ENCODE results near the gene ACAD11. TPM values are rescaled to one million over a fixed set of nuclear protein-coding genes. Genes with fewer than 3 reads are reported as not detected.
A peak's percentile ranks its signal among the peaks of the same experiment; 100 is the strongest.

ACAD11 gene, protein sequence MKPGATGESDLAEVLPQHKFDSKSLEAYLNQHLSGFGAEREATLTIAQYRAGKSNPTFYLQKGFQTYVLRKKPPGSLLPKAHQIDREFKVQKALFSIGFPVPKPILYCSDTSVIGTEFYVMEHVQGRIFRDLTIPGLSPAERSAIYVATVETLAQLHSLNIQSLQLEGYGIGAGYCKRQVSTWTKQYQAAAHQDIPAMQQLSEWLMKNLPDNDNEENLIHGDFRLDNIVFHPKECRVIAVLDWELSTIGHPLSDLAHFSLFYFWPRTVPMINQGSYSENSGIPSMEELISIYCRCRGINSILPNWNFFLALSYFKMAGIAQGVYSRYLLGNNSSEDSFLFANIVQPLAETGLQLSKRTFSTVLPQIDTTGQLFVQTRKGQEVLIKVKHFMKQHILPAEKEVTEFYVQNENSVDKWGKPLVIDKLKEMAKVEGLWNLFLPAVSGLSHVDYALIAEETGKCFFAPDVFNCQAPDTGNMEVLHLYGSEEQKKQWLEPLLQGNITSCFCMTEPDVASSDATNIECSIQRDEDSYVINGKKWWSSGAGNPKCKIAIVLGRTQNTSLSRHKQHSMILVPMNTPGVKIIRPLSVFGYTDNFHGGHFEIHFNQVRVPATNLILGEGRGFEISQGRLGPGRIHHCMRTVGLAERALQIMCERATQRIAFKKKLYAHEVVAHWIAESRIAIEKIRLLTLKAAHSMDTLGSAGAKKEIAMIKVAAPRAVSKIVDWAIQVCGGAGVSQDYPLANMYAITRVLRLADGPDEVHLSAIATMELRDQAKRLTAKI
- 10.2 TPM for total RNA-seq
- polyA plus RNA-seq, result 26.2 TPM
- long read RNA-seq, donor 1, result 0 reads
- long read RNA-seq, donor 2, partial matches to known transcripts, result 0 of 1 reads
- long read RNA-seq, donor 2, other reads (novel, unspliced or antisense), result 0 of 1 reads
- long read RNA-seq, donor 3, partial matches to known transcripts, result 0 of 3 reads
- long read RNA-seq, donor 3, other reads (novel, unspliced or antisense), result 0 of 3 reads
- long read RNA-seq, donor 4, partial matches to known transcripts, result 0 of 3 reads
- long read RNA-seq, donor 4, other reads (novel, unspliced or antisense), result 0 of 3 reads
- long read RNA-seq, donor 5, partial matches to known transcripts, result 7 of 8 reads
- long read RNA-seq, donor 5, other reads (novel, unspliced or antisense), result 0 of 8 reads
- long read RNA-seq, donor 6, full-length matches to known transcripts, result 2 of 2 reads
- long read RNA-seq, donor 6, partial matches to known transcripts, result 0 of 2 reads
- long read RNA-seq, donor 6, other reads (novel, unspliced or antisense), result 0 of 2 reads
- long read RNA-seq, donor 7, partial matches to known transcripts, result 0 of 3 reads
- long read RNA-seq, donor 7, other reads (novel, unspliced or antisense), result 0 of 3 reads
- long read RNA-seq, donor 8, result 0 reads
- long read RNA-seq, donor 9, full-length matches to known transcripts, result 1 of 1 reads
- long read RNA-seq, donor 9, partial matches to known transcripts, result 0 of 1 reads
- long read RNA-seq, donor 9, other reads (novel, unspliced or antisense), result 0 of 1 reads
- long read RNA-seq, donor 10, full-length matches to known transcripts, result 3 of 3 reads
- long read RNA-seq, donor 10, partial matches to known transcripts, result 0 of 3 reads
- long read RNA-seq, donor 10, other reads (novel, unspliced or antisense), result 0 of 3 reads

DNA sequence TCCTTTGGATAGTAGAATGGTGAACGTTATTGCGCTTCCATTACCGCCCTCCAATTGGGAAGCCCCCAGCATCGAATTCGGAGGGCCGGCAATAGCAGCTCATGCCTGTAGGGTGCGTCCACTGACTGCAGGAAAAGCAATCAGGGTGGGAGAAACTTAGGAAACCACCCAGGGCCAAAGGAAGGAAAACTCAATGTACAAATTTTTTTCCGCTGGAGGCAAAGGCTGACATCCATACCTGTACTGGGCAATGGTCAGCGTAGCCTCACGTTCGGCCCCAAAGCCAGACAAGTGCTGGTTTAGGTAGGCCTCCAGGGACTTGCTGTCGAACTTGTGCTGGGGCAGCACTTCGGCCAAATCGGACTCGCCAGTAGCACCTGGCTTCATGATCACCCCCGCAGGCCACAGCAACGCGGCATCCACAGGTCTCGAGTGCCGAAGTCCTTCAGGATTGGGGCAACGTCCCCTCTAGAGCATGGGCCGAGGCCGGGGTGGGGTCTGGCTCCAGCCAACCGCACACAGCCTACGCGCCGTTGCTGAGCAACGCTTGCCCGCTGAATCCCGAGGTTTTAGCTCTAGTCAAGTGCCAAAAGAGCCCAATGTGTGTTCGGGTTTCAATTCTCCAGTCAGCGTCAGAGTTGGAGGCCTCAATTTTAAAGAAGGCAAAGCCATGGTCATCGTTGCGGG is at the start of gene ACAD11:
ACAD11 (minus strand) TSS at position 445 of the 687 bp plus-strand sequence; CDS start at position 387, 58 bp downstream.
- no peaks in the 10 kb centered on the region for H3K27me3 ChIP-seq (ENCODE audit: control insufficient read depth in 2 of 2, insufficient read depth in 1 of 2, low read length in 1 of 2)
- H3K9me3 ChIP-seq (ENCODE audit: control insufficient read depth in 2 of 2, insufficient read depth in 1 of 2, low read length in 1 of 2), result no peaks in the 10 kb centered on the region
- peak within 1 kb of the TSS; percentile 83 to 87 for H3K27ac ChIP-seq (ENCODE audit: low read depth in 1 of 2, low read length in 1 of 2)
- peak within 1 kb of the TSS; percentile 63 to 77 for H3K4me3 ChIP-seq (ENCODE audit: low read length in 2 of 2)
- peak in 6 of 9 donors; percentile 21 to 52 (median 30) for DNase-seq (ENCODE audit: low read depth in 6 of 9, low spot score in 9 of 9)
- under 1% methylated on average over 34 of the region's 34 CpGs for WGBS
- H3K4me1 ChIP-seq (ENCODE audit: control insufficient read depth in 2 of 2, insufficient read depth in 2 of 2, low read length in 2 of 2), result peaks cover 3 to 8% of the 10 kb centered on the region in 2 donors
- no peaks in the 10 kb centered on the region for H3K36me3 ChIP-seq (ENCODE audit: control insufficient read depth in 2 of 2, insufficient read depth in 2 of 2, low read length in 1 of 2)

GRCh38 chr3:132703733-132704132 is 44.1 kb upstream of the ACAD11 start:
- Histone ChIP-seq H3K27ac (ENCODE audit: low read depth in 1 of 2, low read length in 1 of 2) (no peak overlapping the region), H3K4me3 (ENCODE audit: low read length in 2 of 2) (no peak overlapping the region), H3K36me3 (ENCODE audit: control insufficient read depth in 2 of 2, insufficient read depth in 2 of 2, low read length in 1 of 2) (peaks cover 0 to 37% of the 10 kb centered on the region in 2 donors), H3K27me3 (ENCODE audit: control insufficient read depth in 2 of 2, insufficient read depth in 1 of 2, low read length in 1 of 2) (no peaks in the 10 kb centered on the region), H3K9me3 (ENCODE audit: control insufficient read depth in 2 of 2, insufficient read depth in 1 of 2, low read length in 1 of 2) (no peaks in the 10 kb centered on the region), H3K4me1 (ENCODE audit: control insufficient read depth in 2 of 2, insufficient read depth in 2 of 2, low read length in 2 of 2) (no peaks in the 10 kb centered on the region)
- no peak for DNase-seq (ENCODE audit: low read depth in 6 of 9, low spot score in 9 of 9)
- WGBS, result over 99% methylated on average over 2 of the region's 2 CpGs

- Histone ChIP-seq H3K4me1 (ENCODE audit: control insufficient read depth in 2 of 2, insufficient read depth in 2 of 2, low read length in 2 of 2) (no peaks in the 10 kb centered on the region), H3K36me3 (ENCODE audit: control insufficient read depth in 2 of 2, insufficient read depth in 2 of 2, low read length in 1 of 2) (peaks cover 8 to 26% of the 10 kb centered on the region in 2 donors), H3K27me3 (ENCODE audit: control insufficient read depth in 2 of 2, insufficient read depth in 1 of 2, low read length in 1 of 2) (no peaks in the 10 kb centered on the region), H3K9me3 (ENCODE audit: control insufficient read depth in 2 of 2, insufficient read depth in 1 of 2, low read length in 1 of 2) (no peaks in the 10 kb centered on the region), H3K27ac (ENCODE audit: low read depth in 1 of 2, low read length in 1 of 2) (no peak overlapping the region), H3K4me3 (ENCODE audit: low read length in 2 of 2) (no peak overlapping the region)
- no peak for DNase-seq (ENCODE audit: low read depth in 6 of 9, low spot score in 9 of 9)
- WGBS, result 98% methylated on average over 1 of the region's 1 CpG
Observed at GRCh38 chr3:132695422-132695821, 35.8 kb upstream of the ACAD11 start.

DNA sequence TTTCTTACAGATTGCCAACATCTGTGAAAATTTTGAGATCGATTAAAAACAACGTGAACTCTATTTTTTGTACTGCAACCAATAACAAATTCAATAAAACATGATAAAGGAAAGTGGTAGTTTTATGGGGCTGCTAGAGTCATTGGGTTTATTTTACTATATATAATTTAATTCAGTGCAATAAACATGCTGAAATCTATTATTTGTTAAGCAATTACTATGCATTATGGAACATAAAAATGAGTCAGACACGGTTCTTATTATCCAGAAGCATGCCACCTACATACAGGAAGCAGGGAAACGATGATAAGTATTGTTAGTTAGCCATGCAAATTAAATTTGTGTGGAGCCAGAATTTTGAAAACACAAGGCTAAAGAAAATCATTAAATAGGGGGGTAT is 35.4 kb upstream of the ACAD11 start:
- no peaks in the 10 kb centered on the region for H3K9me3 ChIP-seq (ENCODE audit: control insufficient read depth in 2 of 2, insufficient read depth in 1 of 2, low read length in 1 of 2)
- DNase-seq (ENCODE audit: low read depth in 6 of 9, low spot score in 9 of 9), result no peak
- H3K4me1 ChIP-seq (ENCODE audit: control insufficient read depth in 2 of 2, insufficient read depth in 2 of 2, low read length in 2 of 2), result no peaks in the 10 kb centered on the region
- H3K4me3 ChIP-seq (ENCODE audit: low read length in 2 of 2), result no peak overlapping the region
- no peak overlapping the region for H3K27ac ChIP-seq (ENCODE audit: low read depth in 1 of 2, low read length in 1 of 2)
- peaks cover 8 to 25% of the 10 kb centered on the region in 2 donors for H3K36me3 ChIP-seq (ENCODE audit: control insufficient read depth in 2 of 2, insufficient read depth in 2 of 2, low read length in 1 of 2)
- H3K27me3 ChIP-seq (ENCODE audit: control insufficient read depth in 2 of 2, insufficient read depth in 1 of 2, low read length in 1 of 2), result no peaks in the 10 kb centered on the region
- 99% methylated on average over 4 of the region's 4 CpGs for WGBS

- Histone ChIP-seq H3K27me3 (ENCODE audit: control insufficient read depth in 2 of 2, insufficient read depth in 1 of 2, low read length in 1 of 2) (no peaks in the 10 kb centered on the region), H3K4me3 (ENCODE audit: low read length in 2 of 2) (no peak overlapping the region), H3K9me3 (ENCODE audit: control insufficient read depth in 2 of 2, insufficient read depth in 1 of 2, low read length in 1 of 2) (no peaks in the 10 kb centered on the region), H3K4me1 (ENCODE audit: control insufficient read depth in 2 of 2, insufficient read depth in 2 of 2, low read length in 2 of 2) (no peaks in the 10 kb centered on the region), H3K36me3 (ENCODE audit: control insufficient read depth in 2 of 2, insufficient read depth in 2 of 2, low read length in 1 of 2) (peaks cover 6 to 20% of the 10 kb centered on the region in 2 donors), H3K27ac (ENCODE audit: low read depth in 1 of 2, low read length in 1 of 2) (no peak overlapping the region)
- no peak for DNase-seq (ENCODE audit: low read depth in 6 of 9, low spot score in 9 of 9)
- 98% methylated on average over 4 of the region's 4 CpGs for WGBS
Observed at GRCh38 chr3:132690040-132690439, 30.4 kb upstream of the ACAD11 start.

DNA sequence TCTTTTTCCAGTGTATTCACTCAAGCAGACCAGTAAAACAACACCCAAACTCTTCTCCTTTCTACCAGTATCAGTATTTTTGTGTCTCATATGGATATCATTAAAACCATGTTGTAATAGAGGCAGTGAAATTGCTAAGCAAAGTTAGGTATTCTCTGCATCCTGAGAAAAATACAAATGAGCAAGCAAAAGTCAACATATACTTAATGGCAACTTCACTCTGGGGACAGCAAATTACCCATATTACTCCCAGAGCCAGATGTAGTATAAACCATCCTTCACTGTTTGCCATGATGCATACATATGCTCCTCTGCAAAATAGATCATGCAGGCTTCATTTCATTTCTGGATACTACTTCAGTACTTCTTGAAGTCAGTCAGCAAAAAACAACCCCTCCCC is 22.6 kb upstream of the ACAD11 start:
- no peak overlapping the region for H3K4me3 ChIP-seq (ENCODE audit: low read length in 2 of 2)
- H3K9me3 ChIP-seq (ENCODE audit: control insufficient read depth in 2 of 2, insufficient read depth in 1 of 2, low read length in 1 of 2), result no peaks in the 10 kb centered on the region
- no peak overlapping the region for H3K27ac ChIP-seq (ENCODE audit: low read depth in 1 of 2, low read length in 1 of 2)
- no peaks in the 10 kb centered on the region for H3K4me1 ChIP-seq (ENCODE audit: control insufficient read depth in 2 of 2, insufficient read depth in 2 of 2, low read length in 2 of 2)
- DNase-seq (ENCODE audit: low read depth in 6 of 9, low spot score in 9 of 9), result no peak
- peaks cover 9 to 24% of the 10 kb centered on the region in 2 donors for H3K36me3 ChIP-seq (ENCODE audit: control insufficient read depth in 2 of 2, insufficient read depth in 2 of 2, low read length in 1 of 2)
- H3K27me3 ChIP-seq (ENCODE audit: control insufficient read depth in 2 of 2, insufficient read depth in 1 of 2, low read length in 1 of 2), result no peaks in the 10 kb centered on the region

- no peaks in the 10 kb centered on the region for H3K9me3 ChIP-seq (ENCODE audit: control insufficient read depth in 2 of 2, insufficient read depth in 1 of 2, low read length in 1 of 2)
- DNase-seq (ENCODE audit: low read depth in 6 of 9, low spot score in 9 of 9), result no peak
- H3K27ac ChIP-seq (ENCODE audit: low read depth in 1 of 2, low read length in 1 of 2), result no peak overlapping the region
- no peak overlapping the region for H3K4me3 ChIP-seq (ENCODE audit: low read length in 2 of 2)
- 97% methylated on average over 3 of the region's 3 CpGs for WGBS
- H3K36me3 ChIP-seq (ENCODE audit: control insufficient read depth in 2 of 2, insufficient read depth in 2 of 2, low read length in 1 of 2), result peaks cover 9 to 24% of the 10 kb centered on the region in 2 donors
- H3K27me3 ChIP-seq (ENCODE audit: control insufficient read depth in 2 of 2, insufficient read depth in 1 of 2, low read length in 1 of 2), result no peaks in the 10 kb centered on the region
- no peaks in the 10 kb centered on the region for H3K4me1 ChIP-seq (ENCODE audit: control insufficient read depth in 2 of 2, insufficient read depth in 2 of 2, low read length in 2 of 2)
Observed at GRCh38 chr3:132681421-132681820, 21.8 kb upstream of the ACAD11 start.

DNA sequence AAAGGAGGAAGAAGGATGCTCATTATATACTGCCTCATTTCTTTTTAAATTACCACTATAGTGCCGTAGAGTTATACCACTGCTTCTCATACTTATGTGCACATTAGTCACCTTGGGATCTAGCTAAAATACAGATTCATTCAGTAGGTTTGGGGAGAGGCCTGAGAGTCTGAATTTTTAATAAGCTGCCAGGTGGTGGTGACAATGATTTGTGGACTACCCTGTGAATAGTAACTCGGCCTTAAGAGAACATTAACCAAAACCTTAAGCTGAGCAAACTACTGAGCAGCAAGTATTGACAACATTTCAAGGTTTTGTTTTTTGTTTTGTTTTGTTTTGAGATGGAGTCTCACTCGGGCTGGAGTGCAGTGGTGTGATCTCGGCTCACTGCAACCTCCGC is 20.3 kb upstream of the ACAD11 start:
- H3K4me1 ChIP-seq (ENCODE audit: control insufficient read depth in 2 of 2, insufficient read depth in 2 of 2, low read length in 2 of 2), result no peaks in the 10 kb centered on the region
- no peaks in the 10 kb centered on the region for H3K9me3 ChIP-seq (ENCODE audit: control insufficient read depth in 2 of 2, insufficient read depth in 1 of 2, low read length in 1 of 2)
- 97% methylated on average over 5 of the region's 5 CpGs for WGBS
- H3K4me3 ChIP-seq (ENCODE audit: low read length in 2 of 2), result no peak overlapping the region
- no peak for DNase-seq (ENCODE audit: low read depth in 6 of 9, low spot score in 9 of 9)
- no peak overlapping the region for H3K27ac ChIP-seq (ENCODE audit: low read depth in 1 of 2, low read length in 1 of 2)
- H3K27me3 ChIP-seq (ENCODE audit: control insufficient read depth in 2 of 2, insufficient read depth in 1 of 2, low read length in 1 of 2), result no peaks in the 10 kb centered on the region
- peaks cover 9 to 22% of the 10 kb centered on the region in 2 donors for H3K36me3 ChIP-seq (ENCODE audit: control insufficient read depth in 2 of 2, insufficient read depth in 2 of 2, low read length in 1 of 2)
